SU-DHL-6 (cell line): ENCODE data around the gene GLDN.

Experiments
- CTCF ChIP-seq: fragments of 200-600 bp; sonication (generic); IDR thresholded peaks from one replicate; pipeline ENCODE4 v1.5.1; 2017; ENCODE audit warnings: antibody characterized with exemption, mild to moderate bottlenecking, low read length, moderate library complexity; ENCODE audit not compliant: insufficient read depth, poor library complexity, severe bottlenecking
- EZH2phosphoT487 ChIP-seq: fragments of 200-600 bp; sonication (generic), shearing (Covaris generic); conservative IDR thresholded peaks from 2 replicates; pipeline ENCODE4 v1.6.1; 2018; ENCODE audit warnings: mild to moderate bottlenecking, antibody characterized with exemption, low read length, moderate library complexity, mixed read lengths

DNA sequence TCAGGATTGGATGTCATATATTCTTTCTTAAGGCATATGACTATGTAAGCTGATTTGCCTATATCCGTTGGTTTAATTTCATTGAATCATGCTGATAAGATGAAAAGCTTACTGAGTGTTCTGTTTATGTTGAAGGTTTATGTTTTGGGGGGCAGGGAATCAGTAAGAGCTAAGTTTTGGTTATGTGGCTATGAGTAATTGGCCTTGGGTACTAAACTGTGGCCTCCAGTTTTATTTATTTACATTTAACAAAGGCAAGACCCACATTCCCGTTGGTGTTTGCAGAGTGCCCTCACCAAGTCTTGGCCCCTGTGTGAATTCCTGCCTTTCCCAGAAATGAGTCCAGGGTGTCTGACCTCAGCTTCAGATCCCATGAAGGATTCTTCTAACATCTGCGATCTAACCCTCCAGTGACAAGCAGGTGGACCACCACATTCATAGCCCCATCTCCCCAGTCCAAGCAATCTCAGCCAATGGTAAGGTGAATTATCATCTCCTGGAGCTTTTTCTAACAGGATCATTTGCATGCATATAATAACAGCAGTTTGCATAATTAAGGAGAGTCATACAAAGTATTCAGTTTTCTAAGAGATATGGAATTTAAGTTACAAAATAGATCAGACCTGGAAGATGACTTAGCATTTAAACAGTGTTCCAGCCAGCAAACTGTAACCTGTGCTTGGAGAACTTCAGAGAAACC is 27.4 kb downstream of the GLDN start:
- no peak for TF ChIP-seq CTCF
- no peak for TF ChIP-seq EZH2phosphoT487
